Embryonic facial prominence (tissue), 1 donor: ENCODE measurements around the gene BTNL9.
"Not testable (repeated sequence)": the region's sequence is repeated elsewhere in the genome, so short reads cannot be mapped to it uniquely, and the experiment has no call there.

ENCODE experiments used
- DNase-seq: peaks from one replicate; pipeline ENCODE4 v3.0.0-alpha.2; 2016; ENCODE audit errors: extremely low spot score

The BTNL9 gene

GRCh38 chr5:181039931-181040630 is at the start of gene BTNL9:
Gene BTNL9 (plus strand): TSS chr5:181040266. CDS start chr5:181045490, 5,224 bp downstream.
- no peak for DNase-seq

GRCh38 chr5:180990882-180991242 is 49.2 kb upstream of the BTNL9 start:
- DNase-seq = no peak

GRCh38 chr5:181001947-181002346 is 38.1 kb upstream of the BTNL9 start:
- no peak for DNase-seq

GRCh38 chr5:181005791-181006190 is 34.3 kb upstream of the BTNL9 start:
- no peak for DNase-seq

GRCh38 chr5:181008136-181008535 is 31.9 kb upstream of the BTNL9 start:
- no peak for DNase-seq

GRCh38 chr5:181010018-181010417 is 30.0 kb upstream of the BTNL9 start:
- DNase-seq = not testable (repeated sequence)

GRCh38 chr5:181014654-181015053 is 25.4 kb upstream of the BTNL9 start:
- not testable (repeated sequence) for DNase-seq

GRCh38 chr5:181017448-181017847 is 22.6 kb upstream of the BTNL9 start:
- not testable (repeated sequence) for DNase-seq

- DNase-seq = no peak
Measured at GRCh38 chr5:181020688-181021087, 19.4 kb upstream of the BTNL9 start.

GRCh38 chr5:181024245-181025064 is 15.6 kb upstream of the BTNL9 start:
- no peak for DNase-seq

GRCh38 chr5:181027452-181028031 is 12.5 kb upstream of the BTNL9 start:
- no peak for DNase-seq

- no peak for DNase-seq
Measured at GRCh38 chr5:181028032-181028819, 11.8 kb upstream of the BTNL9 start.

GRCh38 chr5:181031716-181032115 is 8.3 kb upstream of the BTNL9 start:
- DNase-seq = no peak

- DNase-seq = no peak
Measured at GRCh38 chr5:181035991-181036815, 3.9 kb upstream of the BTNL9 start.

GRCh38 chr5:181036816-181037364 is 3.2 kb upstream of the BTNL9 start:
- DNase-seq = no peak

- no peak for DNase-seq
Measured at GRCh38 chr5:181037365-181037861, 2.7 kb upstream of the BTNL9 start.

- DNase-seq = no peak
Measured at GRCh38 chr5:181039471-181039870, 595 bp upstream of the BTNL9 start.

- DNase-seq = no peak
Measured at GRCh38 chr5:181040631-181040945, 522 bp downstream of the BTNL9 start.

- DNase-seq = no peak
Measured at GRCh38 chr5:181041043-181041442, 977 bp downstream of the BTNL9 start.

GRCh38 chr5:181042036-181042713 is 2.1 kb downstream of the BTNL9 start:
- DNase-seq = no peak
